Measurements from ENCODE around the gene BCR.

The BCR gene

DNA sequence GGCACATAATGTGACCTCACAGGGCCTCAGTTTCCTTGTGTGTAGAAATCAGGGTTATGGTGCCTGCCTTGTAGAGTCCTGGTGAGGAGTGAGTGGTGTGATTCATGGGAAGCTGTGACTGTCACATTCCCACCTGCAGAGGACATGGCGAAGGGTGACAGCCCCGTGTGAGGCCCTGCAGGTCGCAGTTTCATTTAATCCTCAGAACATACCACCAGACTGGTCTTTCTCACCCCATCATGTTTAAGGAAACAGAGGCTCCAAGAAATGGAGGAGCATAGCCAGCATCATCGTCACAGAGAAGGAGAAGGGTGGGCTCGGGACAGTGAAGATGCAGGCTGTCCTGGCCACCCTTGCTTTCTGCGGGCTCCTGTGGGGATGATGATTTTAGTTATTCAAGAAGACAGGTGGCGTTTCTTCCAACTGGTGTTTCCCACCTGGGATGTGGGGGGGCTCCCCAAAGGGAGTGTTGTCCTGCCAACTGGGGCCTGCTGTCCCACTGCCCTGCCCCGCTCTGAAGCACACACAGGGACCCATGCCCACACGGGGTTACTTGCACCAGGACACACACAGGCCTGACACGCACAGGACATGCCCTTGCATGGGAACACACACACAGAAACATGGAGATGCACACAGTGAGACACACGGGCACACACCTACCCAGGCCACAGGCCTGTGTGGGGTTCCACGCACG lies 100.2 kb downstream of the BCR start:
- no peak for DNase-seq

DNA sequence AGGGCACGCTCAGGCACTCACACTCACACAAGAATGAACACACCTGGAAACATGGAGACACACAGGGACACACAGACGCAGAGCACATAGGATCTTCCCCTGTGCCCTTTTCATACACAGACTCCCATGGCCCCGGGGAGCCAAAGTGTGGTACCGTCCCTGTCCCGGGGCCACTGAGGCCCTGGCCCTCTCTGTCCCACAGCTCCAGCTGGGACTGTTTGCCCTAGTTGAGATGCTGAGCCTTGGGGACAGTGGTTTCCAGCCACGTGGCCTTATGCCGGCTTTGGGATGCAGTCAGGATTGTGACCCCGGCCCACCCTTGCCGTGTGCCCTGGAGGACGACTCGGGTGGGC lies 100.7 kb downstream of the BCR start:
- no peak for DNase-seq

DNA sequence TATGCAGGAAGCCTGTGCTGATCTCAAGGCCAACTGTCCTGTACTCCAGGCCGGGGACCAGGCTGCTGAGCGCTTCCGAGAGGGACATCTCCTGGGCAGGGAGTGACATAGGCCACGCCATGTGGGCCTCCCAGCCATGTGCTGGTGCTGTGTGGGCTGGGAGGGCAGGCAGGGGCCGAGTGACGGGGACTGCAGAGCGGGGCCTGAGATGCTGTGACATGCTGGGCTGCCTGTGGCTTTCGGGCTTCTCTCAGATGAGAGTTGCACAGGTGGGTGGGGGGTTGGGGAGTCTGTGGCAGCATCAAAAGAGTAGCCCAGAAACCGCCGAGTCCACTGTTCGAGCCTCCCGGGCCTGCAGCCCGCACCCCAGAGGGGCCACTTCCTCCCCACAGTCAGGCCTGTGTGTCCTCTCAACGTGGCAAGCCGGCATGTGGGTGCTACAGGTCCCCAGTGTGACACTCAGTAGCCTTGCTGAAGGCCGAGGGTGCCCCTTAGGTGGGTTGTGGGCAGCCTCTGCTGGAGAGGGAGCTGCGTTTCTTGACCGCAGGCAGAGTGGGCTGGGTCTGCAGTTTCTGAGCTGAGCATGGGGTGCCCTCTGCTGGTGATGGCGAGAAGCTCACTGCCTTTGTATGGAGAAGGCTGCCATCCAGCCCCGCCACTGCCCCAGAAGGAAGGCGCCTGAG lies 101.2 kb downstream of the BCR start:
- DNase-seq: peak; percentile 72

DNA sequence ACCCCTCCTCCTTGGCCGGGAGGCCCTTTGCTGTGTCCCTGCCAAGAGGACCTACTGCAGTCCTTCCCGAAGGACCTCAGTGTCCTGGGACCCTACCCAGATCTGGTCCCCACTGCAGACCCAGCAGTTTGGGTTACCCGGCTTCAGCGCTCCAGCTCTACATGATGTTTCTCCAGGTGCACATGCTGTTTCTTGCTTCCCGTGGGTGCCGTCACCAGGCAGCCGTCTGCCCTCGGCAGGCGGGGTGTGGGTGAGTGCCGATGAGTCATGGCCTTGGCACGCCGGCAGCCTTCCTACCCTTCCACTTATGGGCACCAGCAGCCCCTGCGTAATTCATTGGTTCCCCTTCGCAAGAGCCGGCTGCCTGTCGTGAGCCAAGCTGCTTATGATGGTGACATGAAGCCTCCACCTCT lies 101.8 kb downstream of the BCR start:
- DNase-seq: peak; percentile 81

DNA sequence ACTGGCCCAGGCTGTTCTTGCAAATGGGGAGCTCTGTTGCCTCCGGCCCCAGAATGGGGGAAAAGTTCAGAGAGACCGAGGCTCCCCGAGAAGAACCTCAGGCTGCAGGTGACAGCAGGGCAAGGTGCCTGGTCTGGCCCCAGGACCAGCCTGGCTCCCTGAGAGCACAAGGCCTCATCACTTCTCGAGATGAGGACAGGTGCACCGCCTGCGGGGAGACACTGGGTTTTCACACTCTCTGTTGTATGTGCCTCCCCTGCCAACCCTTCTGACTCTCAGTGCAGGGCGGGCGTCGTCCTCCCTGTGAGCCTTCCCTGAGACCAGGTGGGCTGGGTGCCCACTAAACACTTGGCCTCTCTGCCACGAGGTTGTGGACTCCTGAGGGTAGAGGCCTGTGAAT lies 102.2 kb downstream of the BCR start:
- no peak for DNase-seq

DNA sequence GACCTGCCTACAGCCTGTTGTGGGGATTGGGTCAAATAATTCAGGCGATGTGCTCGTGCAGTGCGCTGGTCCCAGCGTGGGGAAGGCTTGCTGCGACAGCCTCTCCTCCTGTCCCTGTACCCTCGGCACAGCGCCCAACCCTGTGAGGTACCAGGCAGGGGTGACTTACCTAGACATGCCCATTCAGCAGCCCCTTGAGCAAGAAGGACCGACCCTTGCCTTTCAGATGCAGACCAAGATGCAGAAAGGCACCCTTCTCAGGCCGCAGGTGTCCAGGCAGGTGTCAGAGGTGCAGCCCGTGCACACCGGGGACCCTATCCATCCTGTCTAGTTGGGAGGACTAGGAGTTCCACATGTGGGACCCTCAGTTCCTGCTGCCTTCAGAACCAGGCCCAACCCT lies 102.7 kb downstream of the BCR start:
- DNase-seq: no peak

DNA sequence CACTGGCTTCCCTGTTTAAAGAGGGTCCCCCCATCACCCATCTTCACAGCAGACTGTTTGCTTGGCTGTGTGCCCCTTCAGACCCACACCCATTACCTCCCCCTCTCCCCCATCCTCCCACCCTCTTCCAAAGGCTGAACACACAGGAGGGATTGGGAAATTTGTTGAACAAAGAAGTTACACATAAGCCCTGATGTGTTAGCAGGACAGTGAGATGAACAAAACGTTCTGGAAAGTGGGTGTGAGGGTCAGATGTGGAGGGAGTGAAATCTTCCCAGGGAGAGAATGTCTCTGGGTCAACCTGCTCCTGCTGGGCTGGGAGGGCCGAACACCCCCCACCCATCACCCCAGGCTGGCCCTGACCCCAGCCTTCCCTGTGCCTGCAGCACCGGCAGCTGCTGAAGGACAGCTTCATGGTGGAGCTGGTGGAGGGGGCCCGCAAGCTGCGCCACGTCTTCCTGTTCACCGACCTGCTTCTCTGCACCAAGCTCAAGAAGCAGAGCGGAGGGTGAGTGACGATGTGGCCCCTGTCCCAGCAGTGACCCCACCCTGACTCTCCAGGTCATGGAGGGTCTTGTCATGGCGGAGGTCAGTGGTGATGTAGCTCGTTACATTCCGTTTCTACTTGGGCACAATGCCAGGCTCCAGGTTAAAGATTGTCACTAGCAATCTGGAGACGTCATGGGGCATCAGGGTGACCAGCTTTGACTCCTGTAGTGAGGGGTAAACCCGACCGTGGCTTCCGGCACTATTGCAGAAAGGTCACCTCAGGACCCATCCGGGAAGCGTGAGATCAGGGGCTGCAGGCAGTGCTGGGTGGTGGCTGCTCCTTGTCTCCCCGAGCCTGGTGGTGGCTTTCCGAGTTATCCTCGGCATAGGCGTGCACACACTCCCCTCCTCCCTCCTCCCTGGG lies 103.5 kb downstream of the BCR start:
- DNase-seq: no peak

DNA sequence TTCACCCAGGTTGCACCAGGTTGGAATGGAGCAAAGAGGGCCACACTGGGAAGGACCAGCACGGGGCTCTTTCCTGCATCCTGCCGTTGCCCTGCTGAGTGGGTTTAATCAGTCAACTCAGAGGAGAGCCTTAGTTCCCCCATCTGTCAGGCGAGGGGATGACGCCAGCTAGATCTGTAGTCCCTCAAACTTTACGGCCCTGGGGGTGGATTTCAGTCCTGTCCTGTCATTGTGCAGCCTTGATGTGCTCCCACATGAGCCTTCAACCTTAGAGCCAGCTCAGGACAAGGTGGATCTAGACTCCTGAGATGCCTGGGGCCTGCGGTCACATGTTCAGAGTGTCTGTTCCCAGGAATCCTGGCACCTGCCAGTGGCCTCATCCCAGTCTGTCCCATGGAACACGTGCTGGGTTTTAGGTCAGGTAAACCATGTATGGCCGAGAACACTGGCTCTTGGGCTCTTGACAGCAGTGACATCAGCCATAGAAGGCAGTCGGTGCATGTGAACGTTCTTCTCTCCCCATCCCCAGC lies 104.3 kb downstream of the BCR start:
- no peak for DNase-seq

DNA sequence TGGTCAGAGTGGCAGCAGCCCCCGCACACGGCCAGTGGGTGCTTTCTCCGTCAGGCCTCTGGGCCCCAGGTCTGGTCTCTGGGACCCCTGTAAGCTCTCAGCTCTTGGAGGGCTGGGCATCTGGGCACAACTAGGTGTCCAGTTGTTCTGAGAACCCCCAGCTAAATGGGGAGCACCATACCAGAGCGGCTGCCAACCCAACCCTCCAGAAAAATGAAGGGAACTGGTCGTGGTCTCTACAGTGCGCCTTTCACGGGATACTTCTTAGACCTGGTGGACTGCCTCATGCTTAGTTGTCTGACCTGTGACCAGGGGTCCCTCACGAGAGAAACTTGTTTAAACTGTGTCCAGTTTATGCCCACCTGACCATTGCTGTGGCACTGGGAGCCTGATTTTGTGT lies 104.9 kb downstream of the BCR start:
- DNase-seq: no peak

DNA sequence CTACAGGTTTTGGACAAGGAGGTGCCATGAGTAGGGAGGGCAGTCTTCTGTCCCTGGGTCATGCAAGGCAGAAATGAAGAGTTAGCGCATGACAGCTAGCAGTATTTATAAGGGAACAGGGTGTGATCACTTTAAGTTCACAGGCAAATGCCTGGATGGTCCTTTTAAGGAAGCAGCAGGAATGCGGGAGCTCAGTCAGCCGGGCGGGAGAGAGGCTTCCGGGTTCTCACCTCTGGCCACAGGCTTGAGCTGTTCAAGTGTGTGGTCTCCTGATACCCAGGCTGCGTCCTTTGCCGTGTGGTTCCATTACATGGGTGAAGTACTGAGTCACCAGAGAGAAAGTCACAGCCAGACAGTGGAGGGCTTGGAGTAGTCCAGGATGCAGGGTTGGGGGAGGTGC lies 105.4 kb downstream of the BCR start:
- no peak for DNase-seq

DNA sequence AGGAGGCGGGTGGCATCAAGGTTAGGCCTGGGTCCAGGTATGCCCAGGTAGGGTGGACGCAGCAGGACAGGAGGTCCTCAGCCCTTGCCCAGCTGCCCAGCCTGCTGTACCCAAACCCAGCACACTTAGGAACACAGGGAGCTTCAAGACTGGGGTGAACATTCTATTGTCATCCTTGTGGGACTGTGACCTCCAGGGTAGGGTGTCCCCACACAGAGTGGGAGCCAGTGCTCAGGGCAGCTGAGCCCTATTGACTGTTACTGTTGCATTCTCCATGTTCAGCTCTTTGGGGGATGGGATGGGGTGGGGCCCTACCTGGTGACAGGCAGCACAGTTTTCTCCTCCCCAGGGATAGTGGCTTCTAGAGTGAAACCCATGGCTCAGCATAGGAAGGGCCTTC lies 106.0 kb downstream of the BCR start:
- no peak for DNase-seq

DNA sequence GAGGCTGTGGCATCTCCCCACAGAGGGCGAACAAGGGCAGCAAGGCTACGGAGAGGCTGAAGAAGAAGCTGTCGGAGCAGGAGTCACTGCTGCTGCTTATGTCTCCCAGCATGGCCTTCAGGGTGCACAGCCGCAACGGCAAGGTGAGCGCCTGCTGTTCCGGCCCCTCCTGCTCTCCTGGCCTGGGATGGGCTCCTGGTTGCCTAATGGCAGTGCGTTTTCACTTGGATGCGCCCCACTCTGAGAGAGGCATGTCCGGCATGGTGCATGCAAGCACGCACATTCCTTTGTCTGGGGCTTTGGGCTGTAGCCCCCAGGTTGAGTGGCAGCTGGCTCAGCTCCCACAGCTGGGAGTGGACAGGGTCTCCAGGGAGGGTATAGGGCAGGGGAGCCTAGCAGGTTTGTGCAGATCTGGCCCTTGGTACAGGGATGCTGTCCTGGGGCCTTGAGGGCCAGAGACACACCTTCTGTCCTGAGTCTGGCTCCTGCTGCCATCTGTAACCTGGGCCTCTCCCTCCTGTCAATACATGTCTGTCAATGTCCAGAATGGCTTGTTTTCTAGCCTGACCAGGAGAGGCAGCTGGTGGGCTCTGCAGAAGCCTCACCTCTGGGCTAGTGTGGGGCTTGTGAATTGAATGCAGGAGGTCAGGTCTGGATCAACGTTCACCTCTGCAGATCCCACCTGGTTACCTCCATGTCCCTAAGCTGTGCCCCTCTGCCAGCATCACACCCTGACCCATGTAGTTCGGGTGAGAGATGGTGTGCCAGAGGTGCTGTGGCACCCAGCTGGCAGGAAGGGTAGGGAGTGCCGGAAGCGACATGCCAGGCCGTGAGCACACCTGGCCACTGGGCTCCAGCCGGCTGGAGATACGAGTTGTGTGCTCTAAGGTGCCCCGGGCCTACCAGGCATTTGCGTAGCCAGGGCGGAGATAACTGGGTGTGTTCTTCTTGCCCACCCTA lies 107.1 kb downstream of the BCR start:
- no peak for DNase-seq

DNA sequence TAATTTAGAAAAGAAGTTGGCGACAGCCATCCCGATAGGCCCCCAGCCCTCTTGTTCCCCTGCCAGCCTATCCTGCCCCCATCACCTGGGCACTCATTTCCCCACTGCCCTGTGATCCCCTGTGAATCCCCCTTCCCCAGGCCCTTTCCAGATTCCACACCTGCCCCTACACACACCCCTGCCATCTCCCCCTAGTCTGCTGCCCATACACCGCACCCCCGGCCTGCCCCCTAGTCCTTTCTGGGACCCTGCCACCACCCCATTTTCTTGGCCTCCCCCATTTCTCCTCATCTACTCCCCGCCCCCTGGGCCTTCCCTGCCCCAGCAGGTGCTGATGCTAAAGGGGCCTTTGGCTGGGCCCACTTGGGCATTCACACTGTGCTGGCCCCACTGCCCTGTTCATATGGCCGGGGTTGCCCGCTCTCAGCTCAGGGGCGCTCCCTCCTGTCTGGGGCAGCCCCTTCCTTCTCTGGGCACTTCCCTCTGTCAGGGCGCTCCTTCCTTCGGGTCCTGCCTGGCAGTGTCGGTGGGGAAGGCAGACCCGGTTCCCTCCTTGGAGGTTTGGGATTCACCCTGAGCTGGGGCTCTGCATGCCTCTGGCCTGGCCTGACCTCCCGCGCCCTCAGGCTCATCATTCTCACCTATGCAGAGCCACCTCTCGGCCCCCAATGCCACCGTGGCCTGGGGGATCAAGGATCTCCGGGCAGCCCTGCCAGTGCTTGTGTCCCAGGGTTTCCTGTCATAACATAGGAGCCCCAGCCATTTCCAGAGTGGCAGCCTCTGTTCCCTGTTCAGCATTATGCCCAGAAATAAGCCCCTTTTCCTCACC lies 108.2 kb downstream of the BCR start:
- DNase-seq: no peak

DNA sequence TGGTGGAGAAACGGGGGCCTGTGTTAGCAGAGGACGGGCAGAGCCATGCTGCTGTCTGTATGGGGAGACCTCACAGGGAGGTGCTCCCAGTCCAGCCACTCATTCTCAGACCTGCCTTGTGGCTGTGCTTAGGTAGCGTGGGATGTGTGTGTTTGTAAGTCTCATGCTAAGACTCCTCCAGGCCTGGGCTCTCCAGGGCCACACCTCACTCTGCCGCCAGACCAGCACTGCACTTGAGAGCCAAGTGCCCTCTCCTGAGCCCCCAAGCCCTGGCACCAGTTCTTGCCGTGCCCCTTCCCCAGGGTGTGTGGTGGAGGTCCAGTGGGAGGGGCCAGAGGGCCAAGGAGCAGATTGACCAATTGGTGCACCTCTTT lies 108.8 kb downstream of the BCR start:
- no peak for DNase-seq

DNA sequence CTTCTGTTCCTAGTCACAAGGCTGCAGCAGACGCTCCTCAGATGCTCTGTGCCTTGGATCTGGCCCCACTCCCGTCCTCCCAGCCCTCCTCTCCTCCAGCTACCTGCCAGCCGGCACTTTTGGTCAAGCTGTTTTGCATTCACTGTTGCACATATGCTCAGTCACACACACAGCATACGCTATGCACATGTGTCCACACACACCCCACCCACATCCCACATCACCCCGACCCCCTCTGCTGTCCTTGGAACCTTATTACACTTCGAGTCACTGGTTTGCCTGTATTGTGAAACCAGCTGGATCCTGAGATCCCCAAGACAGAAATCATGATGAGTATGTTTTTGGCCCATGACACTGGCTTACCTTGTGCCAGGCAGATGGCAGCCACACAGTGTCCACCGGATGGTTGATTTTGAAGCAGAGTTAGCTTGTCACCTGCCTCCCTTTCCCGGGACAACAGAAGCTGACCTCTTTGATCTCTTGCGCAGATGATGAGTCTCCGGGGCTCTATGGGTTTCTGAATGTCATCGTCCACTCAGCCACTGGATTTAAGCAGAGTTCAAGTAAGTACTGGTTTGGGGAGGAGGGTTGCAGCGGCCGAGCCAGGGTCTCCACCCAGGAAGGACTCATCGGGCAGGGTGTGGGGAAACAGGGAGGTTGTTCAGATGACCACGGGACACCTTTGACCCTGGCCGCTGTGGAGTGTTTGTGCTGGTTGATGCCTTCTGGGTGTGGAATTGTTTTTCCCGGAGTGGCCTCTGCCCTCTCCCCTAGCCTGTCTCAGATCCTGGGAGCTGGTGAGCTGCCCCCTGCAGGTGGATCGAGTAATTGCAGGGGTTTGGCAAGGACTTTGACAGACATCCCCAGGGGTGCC lies 109.8 kb downstream of the BCR start:
- peak; percentile 7 for DNase-seq

DNA sequence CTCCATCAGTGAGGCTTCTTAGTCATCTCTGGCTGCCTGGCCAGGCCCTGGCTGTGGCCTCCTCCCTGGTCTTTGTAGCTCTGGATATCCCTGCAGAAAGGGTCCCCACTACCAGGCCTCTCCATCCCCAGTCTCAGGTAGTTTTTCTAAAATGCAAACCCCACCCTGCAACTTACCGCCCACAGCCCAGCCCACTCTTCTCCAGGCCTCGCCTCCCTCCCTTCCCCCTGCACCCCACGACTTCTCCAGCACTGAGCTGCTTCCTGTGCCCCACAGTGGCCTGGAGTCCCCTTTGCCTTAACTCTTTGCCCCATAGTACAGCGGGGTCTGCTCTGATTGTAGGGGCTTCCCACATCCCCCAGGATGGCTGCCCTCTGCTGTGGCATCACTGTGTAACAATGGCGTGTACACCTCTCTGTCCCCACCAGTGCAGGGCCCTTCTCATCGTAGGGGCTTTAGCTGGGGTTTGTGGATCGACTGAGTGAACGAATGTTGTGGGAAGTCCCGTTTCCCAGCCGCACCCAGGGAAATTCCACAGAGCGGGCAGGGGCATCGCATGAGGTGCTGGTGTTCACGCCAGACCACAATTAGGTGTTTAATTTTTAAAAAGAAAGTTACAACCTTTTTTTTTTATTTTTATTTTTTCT lies 111.6 kb downstream of the BCR start:
- no peak for DNase-seq

DNA sequence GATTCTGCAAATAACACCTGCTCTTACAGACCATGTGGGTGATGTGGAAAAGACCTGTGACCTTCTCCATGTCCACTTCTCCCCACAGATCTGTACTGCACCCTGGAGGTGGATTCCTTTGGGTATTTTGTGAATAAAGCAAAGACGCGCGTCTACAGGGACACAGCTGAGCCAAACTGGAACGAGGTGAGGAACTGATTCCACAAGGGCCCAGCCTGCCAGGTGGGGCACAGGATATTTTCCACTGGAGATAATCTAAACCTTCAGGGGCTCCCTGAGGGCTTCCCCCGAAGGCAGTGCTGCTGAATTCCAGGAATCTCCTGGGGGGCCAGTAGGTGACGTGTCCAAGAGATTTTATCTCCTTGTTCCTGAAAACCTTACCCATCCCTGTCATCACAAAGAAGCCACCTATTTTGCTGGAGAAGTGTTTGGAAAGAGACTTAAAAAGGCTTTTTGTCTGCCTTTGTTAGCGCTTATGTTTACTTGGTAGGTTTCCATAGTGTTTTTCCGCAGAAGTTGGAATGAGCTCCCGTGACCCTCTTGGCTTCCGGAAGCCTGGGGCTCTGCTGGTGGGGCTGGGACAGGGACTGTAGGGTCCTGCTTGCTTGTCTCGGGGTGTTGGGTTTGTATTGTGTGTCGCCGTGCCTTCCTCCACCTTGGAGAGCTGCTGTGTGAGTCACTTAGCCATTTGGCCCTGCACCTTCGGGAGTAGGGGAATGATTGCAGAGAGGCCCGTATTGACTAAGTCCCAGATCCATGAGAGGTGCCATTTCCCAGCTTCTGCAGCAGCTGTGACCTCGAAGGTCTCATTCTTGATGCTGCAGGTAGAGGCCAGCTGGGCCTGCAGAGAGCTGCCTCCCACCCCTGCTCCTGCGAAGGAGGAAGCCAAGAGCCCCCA lies 112.4 kb downstream of the BCR start:
- DNase-seq: no peak

DNA sequence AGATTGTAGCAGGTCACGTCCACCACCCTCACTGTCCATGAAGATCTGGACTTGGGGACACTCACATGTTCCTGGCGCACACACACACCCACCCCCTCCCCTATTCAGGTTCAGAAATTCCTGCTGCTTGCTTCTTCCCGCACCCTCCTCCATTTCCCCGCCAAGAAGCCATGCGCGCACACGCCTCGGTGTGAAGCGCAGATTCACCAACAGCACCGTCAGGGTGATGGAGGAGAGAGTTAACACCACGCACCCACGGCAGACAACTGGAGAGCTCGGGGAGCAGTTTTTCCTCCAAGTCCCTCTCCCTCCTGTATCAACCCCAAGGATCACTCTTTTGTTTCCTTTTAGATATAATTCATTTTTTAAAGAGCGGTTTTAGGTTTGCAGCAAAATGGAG lies 113.4 kb downstream of the BCR start:
- DNase-seq: no peak

DNA sequence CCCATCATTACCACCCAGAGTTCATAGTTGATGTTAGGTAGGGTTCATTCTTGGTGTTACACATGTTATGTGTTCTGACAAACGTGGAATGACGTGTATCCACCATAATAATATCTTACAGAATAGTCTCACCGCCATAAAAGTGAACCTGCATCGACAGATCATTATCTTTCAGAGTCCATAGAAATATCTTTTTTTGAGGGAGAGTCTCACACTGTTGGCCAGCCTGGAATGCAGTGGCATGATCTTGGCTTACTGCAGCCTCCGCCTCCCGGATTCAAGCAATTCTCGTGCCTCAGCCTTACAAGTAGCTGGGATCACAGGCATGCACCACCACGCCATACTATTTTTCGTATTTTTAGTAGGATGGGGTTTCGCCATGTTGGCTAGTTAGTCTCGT lies 113.9 kb downstream of the BCR start:
- no peak for DNase-seq

Data from kidney glomerular epithelial cell (primary cell).